ENCODE measurements around the gene MIDN. TPM values are rescaled to one million over a fixed set of nuclear protein-coding genes. Genes with fewer than 3 reads are reported as not detected.

Gene MIDN
- total and polyA plus RNA-seq, 7 experiments from 2014 or later, result 1.4 to 310 (median 26.6) TPM

DNA sequence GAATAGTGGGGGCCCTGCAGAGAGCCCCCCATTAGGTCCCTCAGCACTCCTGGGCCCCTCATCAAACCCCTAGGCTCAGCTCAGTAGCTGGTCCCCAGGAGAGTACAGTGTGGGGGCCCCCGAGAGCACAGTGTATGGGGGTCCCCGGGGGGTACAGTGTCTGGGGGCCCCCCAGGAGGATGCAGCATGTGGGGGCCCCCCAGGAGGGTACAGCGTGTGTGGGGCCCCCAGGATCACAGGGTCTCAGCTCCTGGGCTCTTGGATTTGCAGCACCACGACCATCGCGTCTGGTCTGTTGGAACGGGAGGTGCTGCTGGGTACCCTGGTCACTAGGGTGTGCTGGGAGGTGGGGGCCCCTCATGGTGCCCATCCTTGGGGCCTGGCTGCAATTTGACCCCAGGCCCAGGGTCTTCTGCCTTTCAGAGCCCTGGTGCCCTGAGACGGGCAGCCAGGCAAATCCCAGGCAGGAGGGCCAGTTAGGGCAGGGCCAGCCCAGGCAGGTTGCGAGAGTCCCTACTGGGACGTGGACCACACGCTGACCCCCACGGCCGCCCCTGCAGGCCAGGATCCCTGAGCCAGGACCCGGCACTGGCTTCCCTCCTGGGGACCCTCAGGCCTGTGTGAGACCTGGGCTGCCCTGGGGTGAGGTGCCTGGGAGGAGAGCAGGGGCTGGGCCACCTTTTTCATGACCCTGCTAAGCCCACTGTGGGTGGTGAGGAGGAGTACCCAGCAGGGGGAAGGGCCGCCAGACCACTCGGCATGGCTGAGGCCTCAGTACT is 24.1 kb upstream of the MIDN start:
- H3K27me3 Mint-ChIP-seq, result no peaks in the 10 kb centered on the region
- H3K27ac Mint-ChIP-seq, result no peak overlapping the region
- CTCF ChIA-PET, result no interaction called here
- POLR2A ChIA-PET, result no interaction called here
- H3K9me3 ChIP-seq (ENCODE audit: control insufficient read depth in 2 of 3, low read length in 3 of 3), result no peaks in the 10 kb centered on the region
- no peaks in the 10 kb centered on the region for H3K36me3 Mint-ChIP-seq
- peaks cover 0 to 81% (median 5%) of the 10 kb centered on the region in 3 experiments for H3K36me3 ChIP-seq (ENCODE audit: control insufficient read depth in 2 of 3, insufficient read depth in 3 of 3, low read length in 3 of 3)
- H3K4me1 ChIP-seq (ENCODE audit: control insufficient read depth in 2 of 2, insufficient read depth in 2 of 2, low read length in 2 of 2), result no peaks in the 10 kb centered on the region
- DNase-seq (no peak), ATAC-seq (no peak)
- H3K4me1 Mint-ChIP-seq, result no peaks in the 10 kb centered on the region
- no peak overlapping the region for H3K4me3 ChIP-seq (ENCODE audit: low read length)
- H3K27ac ChIP-seq (ENCODE audit: low read depth, low read length), result no peak overlapping the region
- no peaks in the 10 kb centered on the region for H3K9me3 Mint-ChIP-seq
- intact Hi-C loops (cut with micrococcal nuclease), result no loop called here
- no peak overlapping the region for H3K4me3 Mint-ChIP-seq
- H3K27me3 ChIP-seq (ENCODE audit: control insufficient read depth in 2 of 2, insufficient read depth in 2 of 2, low read length in 2 of 2), result no peaks in the 10 kb centered on the region

DNA sequence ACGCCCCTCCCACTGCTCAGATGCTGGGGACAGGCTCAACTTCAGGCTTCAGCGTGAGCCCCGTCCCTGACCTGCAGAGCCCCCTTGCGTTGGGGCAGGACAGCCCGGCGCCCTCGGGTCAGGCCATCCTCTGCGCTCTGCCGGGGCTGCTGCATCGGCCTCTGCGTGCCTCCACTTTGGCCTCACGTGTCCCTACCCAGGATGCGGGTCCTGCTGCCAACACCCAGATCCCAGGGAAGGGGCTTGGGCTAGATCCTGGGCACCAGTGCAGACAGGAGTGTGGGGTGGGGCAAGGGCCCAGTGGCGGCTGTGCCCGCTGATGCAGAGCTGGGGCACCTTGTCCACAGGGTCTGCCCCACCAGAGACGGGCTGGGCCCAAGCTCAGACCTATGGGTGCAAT is 23.5 kb upstream of the MIDN start:
- Mint-ChIP-seq H3K4me3 (no peak overlapping the region), H3K27ac (no peak overlapping the region), H3K9me3 (no peaks in the 10 kb centered on the region), H3K27me3 (no peaks in the 10 kb centered on the region), H3K4me1 (no peaks in the 10 kb centered on the region), H3K36me3 (no peaks in the 10 kb centered on the region)
- Histone ChIP-seq H3K27ac (ENCODE audit: low read depth, low read length) (no peak overlapping the region), H3K27me3 (ENCODE audit: control insufficient read depth in 2 of 2, insufficient read depth in 2 of 2, low read length in 2 of 2) (no peaks in the 10 kb centered on the region), H3K4me1 (ENCODE audit: control insufficient read depth in 2 of 2, insufficient read depth in 2 of 2, low read length in 2 of 2) (no peaks in the 10 kb centered on the region), H3K4me3 (ENCODE audit: low read length) (no peak overlapping the region), H3K9me3 (ENCODE audit: control insufficient read depth in 2 of 3, low read length in 3 of 3) (no peaks in the 10 kb centered on the region), H3K36me3 (ENCODE audit: control insufficient read depth in 2 of 3, insufficient read depth in 3 of 3, low read length in 3 of 3) (peaks cover 0 to 78% (median 5%) of the 10 kb centered on the region in 3 experiments)
- no peak for ATAC-seq
- ChIA-PET POLR2A (no interaction called here), CTCF (interaction anchor here (0.5 to 0.8 kb wide), 2 partner anchors 31 to 119 kb away, joined by 3 read pairs; no protein-coding TSS in a partner anchor)
- intact Hi-C loops (cut with micrococcal nuclease), result no loop called here
- no peak for DNase-seq

DNA sequence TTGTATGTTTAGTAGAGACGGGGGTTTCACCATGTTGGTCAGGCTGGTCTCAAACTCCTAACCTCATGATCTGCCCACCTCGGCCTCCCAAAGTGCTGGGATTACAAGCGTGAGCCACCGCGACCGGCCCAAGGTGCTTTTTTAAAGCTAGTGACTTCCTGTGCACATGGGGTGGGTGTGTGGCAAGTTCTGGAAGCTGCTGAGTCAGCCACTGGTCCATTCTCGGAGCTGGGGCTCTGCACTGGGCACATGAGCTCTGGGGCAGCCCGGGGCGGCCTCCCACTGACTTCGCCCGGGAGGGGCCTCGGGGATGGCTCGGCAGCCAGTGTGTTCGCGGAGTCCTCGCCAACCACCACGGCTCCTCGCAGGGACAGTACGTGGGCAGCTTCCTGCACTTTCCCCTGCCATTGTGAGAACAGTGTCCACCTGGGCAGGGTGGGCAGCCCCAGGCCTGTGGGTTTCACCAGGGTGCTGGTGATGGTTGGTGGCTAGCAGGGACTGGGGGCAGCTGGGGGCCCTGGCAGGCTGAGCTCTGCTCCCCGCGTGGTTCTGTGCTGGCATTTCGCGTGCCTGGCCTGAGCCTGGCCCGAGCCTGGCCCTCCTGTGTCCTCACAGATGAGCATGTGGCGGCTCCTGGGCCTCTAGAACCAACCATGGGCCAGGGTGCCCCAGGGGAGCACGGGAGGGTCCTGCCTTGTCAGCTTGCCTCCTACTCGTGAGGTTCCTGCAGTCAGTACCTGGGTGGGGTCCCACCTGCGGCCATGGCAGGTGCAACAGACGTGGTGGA is 22.8 kb upstream of the MIDN start:
- POLR2A ChIA-PET, result interaction anchor here (1.0 kb wide), 1 partner anchor 82 kb away, joined by 3 read pairs; no protein-coding TSS in a partner anchor
- no peaks in the 10 kb centered on the region for H3K4me1 ChIP-seq (ENCODE audit: control insufficient read depth in 2 of 2, insufficient read depth in 2 of 2, low read length in 2 of 2)
- no peaks in the 10 kb centered on the region for H3K9me3 ChIP-seq (ENCODE audit: control insufficient read depth in 2 of 3, low read length in 3 of 3)
- Mint-ChIP-seq H3K4me1 (no peaks in the 10 kb centered on the region), H3K9me3 (no peaks in the 10 kb centered on the region), H3K36me3 (no peaks in the 10 kb centered on the region), H3K27ac (peak overlapping the region in 1 of 9 donors; percentile 10), H3K27me3 (no peaks in the 10 kb centered on the region), H3K4me3 (no peak overlapping the region)
- H3K4me3 ChIP-seq (ENCODE audit: low read length), result no peak overlapping the region
- CTCF ChIA-PET, result interaction anchor here (0.5 to 0.8 kb wide), 2 partner anchors 32 to 120 kb away, joined by 3 read pairs; no protein-coding TSS in a partner anchor
- ATAC-seq (no peak), DNase-seq (peak in 1 of 9 donors; percentile 6)
- H3K27me3 ChIP-seq (ENCODE audit: control insufficient read depth in 2 of 2, insufficient read depth in 2 of 2, low read length in 2 of 2), result no peaks in the 10 kb centered on the region
- H3K27ac ChIP-seq (ENCODE audit: low read depth, low read length), result no peak overlapping the region
- intact Hi-C loops (cut with micrococcal nuclease), result no loop called here
- H3K36me3 ChIP-seq (ENCODE audit: control insufficient read depth in 2 of 3, insufficient read depth in 3 of 3, low read length in 3 of 3), result peaks cover 0 to 70% (median 2%) of the 10 kb centered on the region in 3 experiments

DNA sequence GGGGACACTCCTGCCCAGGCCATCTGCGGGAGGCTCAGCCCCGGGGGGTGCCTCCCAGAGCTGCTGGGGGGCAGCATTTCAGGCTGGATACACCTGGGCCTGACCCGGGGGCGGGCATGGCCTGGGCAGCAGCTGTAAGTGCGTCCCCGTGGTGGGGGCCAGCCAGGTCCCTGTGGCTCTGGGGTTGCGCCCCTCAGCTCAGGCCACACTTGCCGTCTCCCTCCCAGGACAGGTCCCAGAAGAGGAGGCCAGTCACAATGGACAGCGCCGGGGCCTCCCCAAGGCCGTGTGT is 22.2 kb upstream of the MIDN start:
- Histone ChIP-seq H3K36me3 (ENCODE audit: control insufficient read depth in 2 of 3, insufficient read depth in 3 of 3, low read length in 3 of 3) (peaks cover 0 to 65% (median 0%) of the 10 kb centered on the region in 3 experiments), H3K27me3 (ENCODE audit: control insufficient read depth in 2 of 2, insufficient read depth in 2 of 2, low read length in 2 of 2) (no peaks in the 10 kb centered on the region), H3K4me3 (ENCODE audit: low read length) (no peak overlapping the region), H3K9me3 (ENCODE audit: control insufficient read depth in 2 of 3, low read length in 3 of 3) (no peaks in the 10 kb centered on the region), H3K27ac (ENCODE audit: low read depth, low read length) (no peak overlapping the region), H3K4me1 (ENCODE audit: control insufficient read depth in 2 of 2, insufficient read depth in 2 of 2, low read length in 2 of 2) (no peaks in the 10 kb centered on the region)
- ChIA-PET CTCF (no interaction called here), POLR2A (interaction anchor here (1.0 kb wide), 1 partner anchor 83 kb away, joined by 3 read pairs; no protein-coding TSS in a partner anchor)
- Mint-ChIP-seq H3K36me3 (no peaks in the 10 kb centered on the region), H3K4me3 (no peak overlapping the region), H3K4me1 (no peaks in the 10 kb centered on the region), H3K27me3 (no peaks in the 10 kb centered on the region), H3K9me3 (no peaks in the 10 kb centered on the region), H3K27ac (no peak overlapping the region)
- intact Hi-C loops (cut with micrococcal nuclease), result no loop called here
- no peak for DNase-seq
- ATAC-seq, result no peak

DNA sequence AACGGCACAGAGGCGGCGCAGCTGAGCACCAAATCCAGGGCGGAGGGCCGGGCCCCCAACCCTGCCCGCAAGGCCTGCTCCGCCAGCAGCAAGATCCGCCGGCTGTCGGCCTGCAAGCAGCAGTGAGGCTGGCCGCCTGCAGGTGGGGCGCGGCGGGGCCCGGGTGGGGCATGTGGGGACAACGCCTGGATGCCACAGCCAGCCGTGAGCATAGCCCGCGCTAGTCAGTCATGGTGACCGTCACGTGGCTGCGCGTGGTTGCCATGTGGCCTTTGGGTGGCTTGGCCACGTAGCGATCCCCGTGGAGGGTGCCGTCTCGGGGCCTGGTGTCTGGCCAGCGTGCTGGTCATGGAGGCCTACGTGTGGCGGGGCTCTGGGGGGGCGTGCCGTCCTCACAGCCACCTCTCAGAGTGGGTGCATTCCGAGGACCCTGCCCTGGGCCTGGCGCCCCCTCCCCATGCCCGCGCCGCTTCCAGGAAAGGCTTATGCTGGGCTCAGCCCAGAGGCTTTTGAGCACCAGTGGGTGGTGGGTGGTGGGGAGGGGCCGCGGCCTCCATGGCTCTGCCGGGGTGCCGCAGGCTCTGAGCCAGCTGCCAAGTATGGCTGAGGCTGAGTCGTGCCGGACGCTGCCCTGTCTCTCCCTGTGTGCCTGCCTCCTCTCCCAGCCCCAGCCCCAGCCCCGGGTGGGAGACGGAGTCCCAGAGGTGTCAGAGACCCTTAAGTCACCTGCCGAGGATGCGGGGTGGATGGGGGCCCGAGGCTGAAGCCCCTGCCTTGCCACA is 21.7 kb upstream of the MIDN start:
- intact Hi-C loops (cut with micrococcal nuclease), result no loop called here
- ATAC-seq (no peak), DNase-seq (no peak)
- H3K9me3 ChIP-seq (ENCODE audit: control insufficient read depth in 2 of 3, low read length in 3 of 3), result no peaks in the 10 kb centered on the region
- no peak overlapping the region for H3K4me3 ChIP-seq (ENCODE audit: low read length)
- H3K36me3 Mint-ChIP-seq, result no peaks in the 10 kb centered on the region
- no peaks in the 10 kb centered on the region for H3K4me1 ChIP-seq (ENCODE audit: control insufficient read depth in 2 of 2, insufficient read depth in 2 of 2, low read length in 2 of 2)
- ChIA-PET CTCF (no interaction called here), POLR2A (no interaction called here)
- H3K4me1 Mint-ChIP-seq, result no peaks in the 10 kb centered on the region
- no peak overlapping the region for H3K27ac Mint-ChIP-seq
- no peak overlapping the region for H3K27ac ChIP-seq (ENCODE audit: low read depth, low read length)
- H3K4me3 Mint-ChIP-seq, result no peak overlapping the region
- peaks cover 0 to 60% (median 0%) of the 10 kb centered on the region in 3 experiments for H3K36me3 ChIP-seq (ENCODE audit: control insufficient read depth in 2 of 3, insufficient read depth in 3 of 3, low read length in 3 of 3)
- no peaks in the 10 kb centered on the region for H3K9me3 Mint-ChIP-seq
- H3K27me3 Mint-ChIP-seq, result no peaks in the 10 kb centered on the region
- H3K27me3 ChIP-seq (ENCODE audit: control insufficient read depth in 2 of 2, insufficient read depth in 2 of 2, low read length in 2 of 2), result no peaks in the 10 kb centered on the region

DNA sequence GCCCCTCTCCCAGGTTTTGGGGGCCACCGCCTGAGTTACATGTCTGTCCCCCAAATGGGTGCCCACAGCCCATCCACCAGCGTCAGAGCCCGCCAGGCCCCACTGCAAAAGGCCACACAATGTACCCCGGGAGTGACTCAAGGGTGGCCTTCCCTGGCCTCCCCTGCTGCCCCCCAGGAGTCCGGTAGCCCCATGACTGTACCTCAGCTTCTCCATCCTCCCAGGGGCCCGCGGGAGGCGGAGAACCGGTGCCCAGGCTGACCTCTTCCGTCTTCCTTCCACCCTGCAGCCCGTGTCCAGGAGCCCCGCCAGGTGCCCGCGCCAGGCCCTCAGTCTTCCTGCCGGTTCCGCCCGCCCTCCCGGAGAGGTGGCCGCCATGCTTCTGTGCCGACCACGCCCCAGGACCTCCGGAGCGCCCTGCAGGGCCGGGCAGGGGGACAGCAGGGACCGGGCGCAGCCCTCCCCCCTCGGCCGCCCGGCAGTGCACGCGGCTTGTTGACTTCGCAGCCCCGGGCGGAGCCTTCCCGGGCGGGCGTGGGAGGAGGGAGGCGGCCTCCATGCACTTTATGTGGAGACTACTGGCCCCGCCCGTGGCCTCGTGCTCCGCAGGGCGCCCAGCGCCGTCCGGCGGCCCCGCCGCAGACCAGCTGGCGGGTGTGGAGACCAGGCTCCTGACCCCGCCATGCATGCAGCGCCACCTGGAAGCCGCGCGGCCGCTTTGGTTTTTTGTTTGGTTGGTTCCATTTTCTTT is 20.9 kb upstream of the MIDN start:
- Mint-ChIP-seq H3K36me3 (no peaks in the 10 kb centered on the region), H3K27me3 (no peaks in the 10 kb centered on the region), H3K27ac (no peak overlapping the region), H3K4me1 (no peaks in the 10 kb centered on the region), H3K9me3 (no peaks in the 10 kb centered on the region), H3K4me3 (no peak overlapping the region)
- Histone ChIP-seq H3K4me3 (ENCODE audit: low read length) (no peak overlapping the region), H3K9me3 (ENCODE audit: control insufficient read depth in 2 of 3, low read length in 3 of 3) (no peaks in the 10 kb centered on the region), H3K27me3 (ENCODE audit: control insufficient read depth in 2 of 2, insufficient read depth in 2 of 2, low read length in 2 of 2) (no peaks in the 10 kb centered on the region), H3K27ac (ENCODE audit: low read depth, low read length) (no peak overlapping the region), H3K4me1 (ENCODE audit: control insufficient read depth in 2 of 2, insufficient read depth in 2 of 2, low read length in 2 of 2) (no peaks in the 10 kb centered on the region), H3K36me3 (ENCODE audit: control insufficient read depth in 2 of 3, insufficient read depth in 3 of 3, low read length in 3 of 3) (peaks cover 0 to 52% (median 0%) of the 10 kb centered on the region in 3 experiments)
- DNase-seq (peak in 1 of 9 donors; percentile 6), ATAC-seq (no peak)
- intact Hi-C loops (cut with micrococcal nuclease), result no loop called here
- ChIA-PET POLR2A (interaction anchor here (0.6 kb wide), 1 partner anchor 111 kb away, joined by 4 read pairs; no protein-coding TSS in a partner anchor), CTCF (no interaction called here)
